GM20000 (cell line): ENCODE data around the gene CCDC7.
"Not testable (repeated sequence)": the region's sequence is repeated elsewhere in the genome, so short reads cannot be mapped to it uniquely, and the experiment has no call there.

ENCODE experiments used
- DNase-seq: peaks from one replicate; pipeline ENCODE4 v3.0.0; 2012; ENCODE audit warnings: low spot score
- CTCF ChIP-seq: IDR thresholded peaks from 2 replicates; pipeline ENCODE4 v1.5.1; 2012; ENCODE audit warnings: mild to moderate bottlenecking, control low read depth; ENCODE audit errors: extremely low read depth, missing control alignments

The CCDC7 gene

GRCh38 chr10:32540691-32541470 lies 94.9 kb downstream of the CCDC7 start:
- DNase-seq, result no peak
- TF ChIP-seq CTCF, result no peak

GRCh38 chr10:32548208-32548607 lies 102.3 kb downstream of the CCDC7 start:
- TF ChIP-seq CTCF, result no peak
- DNase-seq, result no peak

GRCh38 chr10:32556783-32557395 lies 110.9 kb downstream of the CCDC7 start:
- no peak for TF ChIP-seq CTCF
- no peak for DNase-seq

GRCh38 chr10:32562695-32563094 lies 116.8 kb downstream of the CCDC7 start:
- not testable (repeated sequence) for DNase-seq

GRCh38 chr10:32577448-32577847 lies 131.5 kb downstream of the CCDC7 start:
- no peak for DNase-seq
- no peak for TF ChIP-seq CTCF

- no peak for DNase-seq
- TF ChIP-seq CTCF, result no peak
These were observed 137.0 kb downstream of the CCDC7 start for GRCh38 chr10:32582946-32583345.

GRCh38 chr10:32598022-32598421 lies 152.1 kb downstream of the CCDC7 start:
- DNase-seq, result not testable (repeated sequence)

- no peak for TF ChIP-seq CTCF
- no peak for DNase-seq
These were observed 154.4 kb downstream of the CCDC7 start for GRCh38 chr10:32600317-32600716.

- DNase-seq, result not testable (repeated sequence)
These were observed 155.6 kb downstream of the CCDC7 start for GRCh38 chr10:32601562-32601961.
